ENCODE data around the gene WHAMM.
"Not testable (repeated sequence)": the region's sequence is repeated elsewhere in the genome, so short reads cannot be mapped to it uniquely, and the experiment has no call there.

Gene WHAMM, protein sequence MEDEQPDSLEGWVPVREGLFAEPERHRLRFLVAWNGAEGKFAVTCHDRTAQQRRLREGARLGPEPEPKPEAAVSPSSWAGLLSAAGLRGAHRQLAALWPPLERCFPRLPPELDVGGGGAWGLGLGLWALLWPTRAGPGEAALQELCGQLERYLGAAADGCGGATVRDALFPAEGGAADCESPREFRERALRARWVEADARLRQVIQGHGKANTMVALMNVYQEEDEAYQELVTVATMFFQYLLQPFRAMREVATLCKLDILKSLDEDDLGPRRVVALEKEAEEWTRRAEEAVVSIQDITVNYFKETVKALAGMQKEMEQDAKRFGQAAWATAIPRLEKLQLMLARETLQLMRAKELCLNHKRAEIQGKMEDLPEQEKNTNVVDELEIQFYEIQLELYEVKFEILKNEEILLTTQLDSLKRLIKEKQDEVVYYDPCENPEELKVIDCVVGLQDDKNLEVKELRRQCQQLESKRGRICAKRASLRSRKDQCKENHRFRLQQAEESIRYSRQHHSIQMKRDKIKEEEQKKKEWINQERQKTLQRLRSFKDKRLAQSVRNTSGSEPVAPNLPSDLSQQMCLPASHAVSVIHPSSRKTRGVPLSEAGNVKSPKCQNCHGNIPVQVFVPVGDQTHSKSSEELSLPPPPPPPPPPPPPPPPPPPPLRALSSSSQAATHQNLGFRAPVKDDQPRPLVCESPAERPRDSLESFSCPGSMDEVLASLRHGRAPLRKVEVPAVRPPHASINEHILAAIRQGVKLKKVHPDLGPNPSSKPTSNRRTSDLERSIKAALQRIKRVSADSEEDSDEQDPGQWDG

DNA sequence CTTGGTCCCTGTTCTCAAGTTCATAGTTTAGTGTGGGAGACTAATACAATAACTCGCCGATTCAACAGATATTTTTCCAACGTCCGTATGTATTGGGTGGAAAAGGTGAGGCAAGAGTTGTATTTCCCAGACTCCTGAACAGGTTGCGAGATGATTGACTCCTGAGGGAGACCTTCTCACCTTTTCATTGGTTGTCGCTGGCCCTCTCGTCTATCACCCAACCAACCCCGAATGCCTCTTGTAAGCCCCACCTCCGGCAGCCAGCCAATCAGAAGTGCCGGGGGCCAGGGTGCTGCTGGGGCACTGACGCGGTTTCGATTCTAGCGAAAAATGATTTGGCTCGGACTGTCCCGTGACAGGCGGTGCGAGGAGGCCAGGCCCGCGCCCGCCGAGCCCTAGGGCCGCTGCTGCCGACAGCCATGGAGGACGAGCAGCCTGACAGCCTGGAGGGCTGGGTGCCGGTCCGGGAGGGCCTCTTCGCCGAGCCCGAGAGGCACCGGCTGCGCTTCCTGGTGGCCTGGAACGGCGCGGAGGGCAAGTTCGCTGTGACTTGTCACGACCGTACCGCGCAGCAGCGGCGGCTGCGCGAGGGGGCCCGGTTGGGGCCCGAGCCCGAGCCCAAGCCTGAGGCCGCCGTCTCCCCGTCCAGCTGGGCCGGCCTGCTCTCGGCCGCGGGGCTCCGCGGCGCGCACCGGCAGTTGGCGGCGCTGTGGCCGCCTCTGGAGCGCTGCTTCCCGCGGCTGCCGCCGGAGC lies at the start of gene WHAMM:
Gene WHAMM, plus strand, starts transcription at position 321 of the 753 bp plus-strand sequence. Its CDS starts 99 bp downstream, at position 420.
- DNase-seq = peak; percentile 97 to 98

DNA sequence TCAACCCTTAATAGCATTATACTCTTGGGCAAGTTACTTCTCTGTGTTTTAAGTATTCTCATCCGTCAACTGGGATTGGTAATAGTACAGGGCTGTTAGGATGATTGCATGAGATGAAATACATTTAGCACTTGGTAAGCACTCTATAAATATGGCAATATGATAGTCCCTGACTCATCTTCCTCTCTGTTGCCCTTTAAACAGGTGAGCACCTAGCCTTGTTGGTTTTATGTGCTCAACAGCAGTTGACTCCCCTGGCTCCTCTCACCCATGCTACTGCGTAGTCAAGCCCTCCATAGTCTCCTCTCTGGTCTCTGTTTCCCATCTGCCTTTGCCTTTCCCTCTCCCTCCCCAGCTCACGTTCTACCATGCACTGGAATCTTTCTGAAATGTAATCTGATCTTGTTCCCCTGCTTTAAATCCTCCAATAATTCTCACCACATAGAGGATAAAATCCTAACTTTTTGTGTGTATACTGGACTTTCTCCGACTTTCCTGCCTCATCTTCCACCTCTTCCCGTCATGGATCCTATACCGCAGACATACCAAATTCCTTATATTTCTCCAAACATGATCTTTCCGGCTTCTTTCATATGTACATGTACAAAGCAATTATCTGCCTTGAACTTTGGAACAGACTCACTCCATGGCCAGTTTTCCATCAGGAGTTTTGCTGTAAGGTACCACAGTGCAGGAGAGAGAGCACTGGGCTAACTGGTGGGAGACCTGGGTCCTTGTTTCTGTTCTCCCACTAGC lies 45.9 kb upstream of the WHAMM start:
- no peak for DNase-seq

DNA sequence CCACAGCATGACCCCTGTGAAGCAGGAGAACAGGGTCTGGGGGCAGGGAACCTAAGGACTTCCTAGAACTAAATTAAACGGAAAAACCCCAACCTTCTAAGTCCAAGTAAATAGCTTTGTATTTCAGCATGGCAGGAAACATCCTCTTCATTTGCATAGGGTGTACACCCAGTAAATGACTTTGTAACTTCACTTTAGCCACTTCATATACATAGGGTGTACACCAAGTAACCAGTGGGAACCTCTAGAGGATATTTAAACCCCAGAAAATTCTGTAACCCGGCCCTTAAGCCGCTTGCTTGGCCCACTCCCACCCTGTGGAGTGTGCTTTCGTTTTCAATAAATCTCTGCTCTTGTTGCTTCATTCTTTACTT lies 45.3 kb upstream of the WHAMM start:
- no peak for DNase-seq

DNA sequence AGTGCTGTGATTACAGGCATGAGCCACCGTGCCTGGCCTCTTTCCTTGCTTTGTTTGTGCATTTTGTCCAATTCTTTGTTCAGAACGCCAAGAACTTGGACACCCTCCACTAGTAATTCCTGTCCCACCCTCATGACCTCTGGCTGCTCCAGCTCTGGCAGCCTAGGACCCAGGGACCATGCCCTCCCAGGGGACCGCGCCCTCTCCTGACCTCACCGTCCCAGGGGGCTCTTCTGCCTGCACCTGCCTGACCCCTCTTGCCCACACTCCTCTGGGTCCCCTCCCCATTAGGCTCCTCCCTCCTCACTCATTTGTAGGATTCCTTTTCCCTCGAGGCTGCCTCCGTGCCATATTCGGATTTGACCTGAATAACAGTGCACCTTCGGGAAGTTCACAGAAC lies 44.7 kb upstream of the WHAMM start:
- DNase-seq = no peak

DNA sequence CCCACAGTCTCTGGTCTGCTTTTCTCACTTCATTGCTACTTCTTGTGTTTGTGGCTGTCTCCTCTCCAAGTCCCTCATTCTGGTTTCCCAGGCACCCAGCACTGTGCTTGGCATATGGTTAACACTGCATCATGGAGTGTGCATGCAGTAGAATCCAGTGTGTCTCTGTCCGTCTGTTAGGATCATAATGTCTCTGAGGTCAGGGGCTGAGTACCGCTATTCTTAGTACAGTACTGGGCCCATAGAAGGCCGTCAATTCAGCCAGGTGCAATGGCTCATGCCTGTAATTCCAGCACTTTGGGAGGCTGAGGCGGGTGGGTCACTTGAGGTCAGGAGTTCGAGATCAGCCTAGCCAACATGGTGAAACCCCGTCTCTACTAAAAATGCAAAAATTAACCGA lies 43.2 kb upstream of the WHAMM start:
- DNase-seq = not testable (repeated sequence)

DNA sequence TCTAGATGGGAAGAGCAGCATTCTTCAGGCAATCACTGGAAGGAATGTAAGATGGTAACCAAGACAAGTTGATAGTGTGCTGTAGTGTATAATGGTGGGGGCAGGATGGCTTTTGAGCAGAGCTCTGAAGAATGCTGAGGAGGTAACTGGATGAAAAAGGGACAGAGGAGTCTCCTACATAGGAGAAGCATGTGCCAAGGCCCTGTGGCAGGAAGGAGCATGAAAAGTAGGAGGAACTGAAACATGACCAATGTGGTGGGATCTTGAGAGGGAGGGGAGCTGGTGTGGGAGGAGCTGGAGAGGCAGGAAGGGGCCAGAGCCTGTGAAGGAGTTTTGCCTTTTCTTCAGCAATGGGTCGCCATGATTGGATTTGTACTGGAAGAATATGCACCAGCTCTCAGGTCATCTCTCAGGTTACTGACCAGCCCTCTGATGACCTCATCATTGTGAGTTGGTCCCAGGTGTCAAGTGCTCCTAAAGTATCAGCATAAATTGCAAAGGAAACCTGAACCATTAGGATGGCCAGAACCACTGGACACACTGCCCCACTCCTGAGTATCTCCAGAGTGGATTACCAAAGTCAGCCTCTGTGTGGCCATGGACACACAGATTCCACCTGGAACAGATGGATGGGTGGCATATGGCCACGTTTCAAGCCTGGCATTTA lies 42.1 kb upstream of the WHAMM start:
- no peak for DNase-seq

DNA sequence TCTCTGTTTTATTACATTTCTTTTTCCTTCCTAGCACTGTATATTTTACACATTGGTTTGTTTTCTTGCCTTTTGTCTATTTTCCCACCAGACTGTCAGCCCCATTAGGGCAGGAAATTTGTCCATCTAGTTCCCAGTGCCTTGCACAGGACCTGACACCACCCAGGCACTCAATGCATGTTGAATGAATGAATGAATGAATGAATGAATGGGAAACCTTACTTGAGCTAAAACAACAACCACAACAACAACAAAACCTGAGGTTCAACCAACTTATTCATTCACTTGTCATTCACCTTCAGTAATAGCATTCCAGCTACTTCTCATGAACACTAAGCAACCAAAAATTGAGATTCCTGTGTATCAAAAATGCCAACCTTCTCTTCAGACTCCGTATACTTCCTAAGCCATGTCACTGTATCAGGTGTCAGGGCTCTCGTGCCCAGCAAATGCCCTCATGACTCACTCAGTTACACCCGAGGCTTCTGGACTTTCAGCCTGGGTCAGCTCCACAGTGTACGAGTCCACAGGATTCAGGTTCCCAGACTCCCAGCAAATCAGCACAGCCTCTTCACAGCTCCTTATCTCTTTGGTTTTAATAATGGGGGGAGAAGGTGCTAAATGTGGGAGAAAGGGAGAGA lies 40.9 kb upstream of the WHAMM start:
- DNase-seq = no peak

DNA sequence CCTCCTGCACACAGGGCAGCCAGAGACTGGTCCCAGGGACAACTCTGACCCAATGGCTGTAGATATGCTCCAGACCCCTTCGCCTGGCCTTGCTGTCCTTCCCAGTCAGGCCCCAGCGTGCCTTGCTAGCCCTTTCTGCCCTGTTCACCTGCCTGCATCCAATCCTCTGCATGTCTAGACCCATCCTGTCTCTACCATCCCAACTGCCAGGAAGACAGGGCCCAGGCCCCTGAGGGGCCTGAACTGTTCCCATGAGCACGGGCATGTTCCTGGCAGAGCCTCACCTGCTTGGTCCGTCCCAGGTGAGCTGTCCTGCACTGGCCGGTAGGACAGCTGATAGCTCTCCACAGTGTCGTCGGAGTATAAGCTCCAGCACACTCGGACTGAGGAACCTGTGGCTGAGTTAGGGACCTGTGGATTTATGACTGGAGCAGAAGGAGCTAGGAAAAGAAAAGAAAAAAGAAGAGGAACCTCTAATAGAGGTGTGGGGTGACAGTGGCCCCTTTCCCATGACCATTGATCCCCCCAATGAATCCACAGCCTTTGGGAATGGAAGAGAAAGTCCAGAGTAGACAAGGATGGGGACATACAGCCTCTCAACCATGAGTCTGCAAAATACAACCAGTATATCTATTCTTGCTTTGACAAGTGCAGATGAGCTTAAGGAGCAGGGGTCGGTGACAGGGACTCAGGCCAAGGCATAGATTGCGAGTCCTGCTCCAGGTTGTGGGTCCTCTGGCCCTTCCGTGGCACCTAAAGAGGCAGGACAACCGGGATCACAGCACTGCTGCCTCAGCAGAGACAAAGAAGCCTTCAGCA lies 37.4 kb upstream of the WHAMM start:
- no peak for DNase-seq

DNA sequence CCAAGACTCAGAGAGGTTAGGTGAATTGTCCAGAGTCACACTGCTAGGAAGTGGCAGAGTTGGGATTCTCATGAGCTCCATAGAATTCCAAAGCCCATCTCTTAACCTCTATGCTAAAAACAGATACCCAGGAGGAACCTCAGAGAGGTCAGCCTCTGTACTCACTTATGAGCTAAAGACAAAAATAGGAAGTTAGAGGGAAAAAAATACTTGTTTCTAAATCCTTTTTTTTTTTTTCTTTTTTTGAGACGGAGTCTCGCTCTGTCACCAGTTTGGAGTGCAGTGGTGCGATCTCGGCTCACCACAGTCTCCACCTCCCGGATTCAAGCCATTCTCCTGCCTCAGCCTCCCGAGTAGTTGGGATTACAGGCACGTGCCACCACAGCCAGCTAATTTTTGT lies 34.9 kb upstream of the WHAMM start:
- DNase-seq = no peak

DNA sequence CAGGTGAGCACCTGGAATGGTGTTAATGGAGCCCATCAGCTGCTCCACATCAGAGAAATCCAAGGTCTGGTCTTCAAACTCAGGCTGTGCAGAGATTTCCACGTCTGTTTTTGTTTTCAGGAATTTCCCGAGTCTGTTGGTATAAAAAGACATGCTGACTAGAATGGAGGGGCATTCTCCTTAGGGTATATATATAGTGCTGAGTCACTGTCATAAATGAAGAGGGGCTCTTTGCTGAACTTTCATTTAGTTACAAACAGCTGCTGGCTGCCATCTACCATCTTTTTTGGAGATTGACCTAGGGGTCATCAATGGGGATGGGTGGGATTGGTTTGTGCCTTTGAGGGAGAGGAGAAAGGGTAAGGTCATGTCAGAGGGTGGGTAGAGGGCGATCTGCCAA lies 30.7 kb upstream of the WHAMM start:
- no peak for DNase-seq

DNA sequence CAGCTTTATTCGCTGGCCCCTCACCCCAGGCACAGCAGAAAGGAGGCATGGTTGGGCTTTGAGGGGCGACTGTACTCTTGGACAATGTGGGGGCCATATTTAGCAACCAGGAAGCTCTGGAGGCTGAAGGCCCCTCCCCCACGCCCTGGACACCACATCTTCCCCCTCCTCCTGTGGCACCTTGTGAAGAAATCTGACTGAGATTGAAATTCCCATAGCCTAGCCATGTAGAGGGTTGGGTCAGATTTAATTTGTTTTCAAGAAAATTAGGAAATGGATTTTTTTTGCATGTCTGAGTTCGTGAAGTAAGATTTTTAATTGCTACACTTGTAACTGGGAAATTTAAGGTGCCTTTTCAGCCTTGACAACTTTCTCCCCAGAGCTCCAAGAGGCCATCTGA lies 28.1 kb upstream of the WHAMM start:
- DNase-seq = no peak

DNA sequence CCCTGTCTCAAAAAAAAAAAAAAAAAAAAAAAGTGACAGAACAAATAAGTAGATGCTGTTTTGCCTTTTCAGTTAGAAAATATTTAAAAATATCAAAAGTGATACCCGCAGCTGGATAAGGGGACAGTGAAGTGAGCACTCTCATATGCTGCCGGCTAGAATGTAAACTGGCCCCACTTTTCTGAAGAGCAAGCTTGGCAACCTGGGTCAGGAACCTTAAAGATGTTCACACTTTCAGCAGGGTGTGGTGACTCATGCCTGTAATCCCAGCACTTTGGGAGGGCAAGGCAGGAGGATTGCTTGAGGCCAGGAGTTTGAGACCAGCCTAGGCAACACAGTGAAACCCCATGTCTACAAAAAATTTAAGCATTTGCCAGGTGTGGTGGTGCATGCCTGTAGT lies 20.9 kb upstream of the WHAMM start:
- no peak for DNase-seq

DNA sequence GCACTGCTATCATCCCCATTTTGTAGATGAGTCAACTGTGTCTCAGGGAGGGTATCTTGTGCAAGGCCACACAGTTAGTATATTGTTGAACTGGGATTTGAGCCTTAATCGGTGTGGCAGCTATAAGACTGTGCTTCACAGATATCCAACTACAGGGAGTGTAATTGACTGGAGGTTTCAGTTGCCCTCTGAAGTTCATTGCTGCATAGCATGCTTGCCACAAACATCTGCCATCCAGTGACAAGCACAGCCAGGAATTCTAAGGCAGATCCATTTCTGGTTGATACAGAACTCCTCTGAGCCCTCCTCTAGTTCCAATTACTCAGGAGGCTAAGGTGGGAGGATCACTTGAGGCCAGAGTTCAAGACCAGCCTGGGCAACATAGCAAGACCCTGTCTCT lies 19.9 kb upstream of the WHAMM start:
- DNase-seq = no peak

DNA sequence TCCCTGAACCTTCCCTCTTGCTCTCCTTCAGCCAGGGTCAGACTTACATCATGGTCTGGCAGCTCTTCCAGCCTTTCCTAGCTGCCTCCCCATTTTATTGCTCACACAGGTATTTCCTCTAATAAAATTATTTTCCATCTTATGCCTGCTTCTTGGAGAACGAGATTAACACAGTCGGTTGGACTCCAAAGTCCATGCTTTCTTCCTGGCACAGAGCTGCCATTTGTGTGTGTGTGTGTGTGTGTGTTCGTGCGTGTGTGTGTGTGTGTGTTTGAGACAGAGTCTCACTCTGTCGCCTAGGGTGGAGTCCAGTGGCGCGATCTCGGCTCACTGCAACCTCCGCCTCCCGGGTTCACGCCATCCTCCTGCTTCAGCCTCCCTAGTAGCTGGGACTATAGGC lies 19.1 kb upstream of the WHAMM start:
- DNase-seq = no peak

DNA sequence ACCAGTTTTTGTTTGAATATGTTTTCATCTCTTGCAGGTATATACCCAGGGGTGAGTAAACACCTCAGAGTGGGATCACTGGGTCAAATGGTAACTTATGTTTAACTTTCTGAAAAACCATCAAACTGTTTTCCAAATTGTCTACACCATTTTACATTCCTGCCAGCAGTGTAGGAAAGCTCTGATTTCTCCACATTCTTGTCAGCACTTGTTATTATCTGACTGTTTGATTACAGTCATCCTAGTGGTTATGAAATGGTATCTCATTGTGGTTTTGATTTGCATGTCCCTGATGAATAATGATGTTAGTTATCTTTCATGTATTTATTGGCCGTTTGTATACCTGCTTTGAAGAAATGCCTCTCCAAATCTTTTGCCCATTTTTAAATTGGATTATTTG lies 17.4 kb upstream of the WHAMM start:
- DNase-seq = no peak

DNA sequence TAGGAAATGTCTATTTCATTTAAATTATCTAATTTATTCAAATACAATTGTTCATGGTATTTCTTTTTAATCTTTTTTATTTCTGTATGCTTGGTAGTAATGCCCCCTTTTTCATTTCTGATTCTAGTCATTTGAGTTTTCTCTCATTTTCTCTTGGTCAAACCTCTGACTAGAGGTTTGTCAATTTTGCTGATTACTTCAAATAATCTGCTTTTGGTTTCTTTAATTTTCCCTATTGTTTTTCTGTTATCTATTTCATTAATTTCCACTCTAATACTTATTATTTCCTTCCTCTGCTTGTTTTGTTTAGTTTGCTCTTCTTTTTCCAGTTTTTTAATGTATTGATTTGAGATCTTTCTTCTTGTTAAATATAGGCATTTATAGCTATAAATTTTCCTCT lies 15.7 kb upstream of the WHAMM start:
- no peak for DNase-seq

DNA sequence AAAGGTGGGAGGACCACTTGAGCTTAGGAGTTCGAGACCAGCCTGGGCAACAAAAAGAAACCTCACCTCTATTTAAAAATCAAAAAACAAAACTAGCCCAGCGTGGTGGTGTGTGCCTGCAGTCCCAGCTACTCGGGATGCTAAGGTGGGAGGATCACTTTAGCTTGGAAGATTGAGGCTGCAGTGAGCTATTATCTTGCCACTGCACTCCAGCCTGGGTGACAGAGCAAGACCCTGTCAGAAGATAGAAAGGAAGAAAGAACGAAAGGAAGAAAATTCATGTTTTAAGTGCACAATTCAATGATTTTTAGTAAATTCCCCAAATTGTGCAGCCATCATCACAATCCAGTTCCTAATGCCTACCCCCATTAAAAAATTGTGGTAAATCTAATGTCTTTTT lies 11.3 kb upstream of the WHAMM start:
- DNase-seq = no peak

DNA sequence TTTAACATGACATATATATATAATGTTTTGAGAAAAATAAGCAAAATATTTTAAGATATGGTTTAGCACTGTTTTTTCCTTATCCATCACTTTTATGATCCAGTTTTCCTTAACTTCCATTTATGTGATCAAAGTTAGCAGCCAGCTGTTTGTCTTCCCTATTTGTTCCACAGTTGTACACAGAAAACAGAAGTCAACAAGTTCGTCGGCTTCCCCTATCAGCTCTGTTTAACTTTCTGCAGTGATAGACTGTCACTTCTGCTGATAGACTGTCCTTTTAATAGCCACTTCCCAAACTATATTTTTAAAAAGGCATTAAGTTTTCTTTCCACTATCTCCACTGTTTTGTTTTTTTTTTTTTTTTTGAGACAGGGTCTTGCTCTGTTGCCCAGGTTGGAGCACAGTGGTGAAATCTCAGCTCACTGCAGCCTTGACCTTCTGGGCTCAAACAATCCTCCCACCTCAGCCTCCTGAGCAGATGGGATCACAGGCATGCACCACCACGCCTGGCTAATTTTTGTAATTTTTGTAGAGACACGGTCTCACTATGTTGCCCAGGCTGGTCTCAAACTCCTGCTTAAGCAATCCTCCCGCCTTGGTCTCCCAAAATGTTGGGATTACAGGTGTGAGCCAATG lies 10.8 kb upstream of the WHAMM start:
- no peak for DNase-seq

DNA sequence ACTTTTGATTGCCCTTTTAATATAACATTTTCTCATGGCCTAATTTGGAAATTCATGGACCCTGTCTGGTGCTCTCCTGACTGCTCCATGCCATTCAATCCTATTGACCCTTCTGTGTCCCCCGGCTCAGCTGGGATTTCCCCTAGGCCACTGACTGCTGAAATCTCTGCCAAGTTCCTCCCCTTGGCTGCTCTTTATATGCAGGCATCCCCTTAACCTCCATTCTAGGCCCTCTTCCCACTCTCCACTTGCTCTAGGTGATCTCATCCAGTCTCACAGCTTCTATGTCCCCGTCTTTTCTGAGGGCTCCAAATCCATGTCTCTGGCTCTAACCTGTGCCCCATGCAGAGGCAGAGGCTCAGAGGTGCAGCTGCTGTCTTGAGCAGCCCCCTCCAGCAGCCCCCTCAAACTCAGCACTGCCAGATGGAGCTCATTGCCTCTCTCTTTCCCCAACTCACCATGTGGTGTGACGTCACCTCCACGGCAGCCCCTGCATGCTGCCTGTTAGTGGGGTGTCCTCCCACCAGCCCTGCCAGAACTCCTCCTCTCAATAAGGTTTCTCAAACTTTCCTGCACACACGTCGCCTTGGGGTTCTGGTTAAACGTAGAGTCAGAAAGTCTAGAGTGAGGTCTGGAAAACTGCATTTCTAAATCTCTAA lies 10.1 kb upstream of the WHAMM start:
- DNase-seq = no peak

DNA sequence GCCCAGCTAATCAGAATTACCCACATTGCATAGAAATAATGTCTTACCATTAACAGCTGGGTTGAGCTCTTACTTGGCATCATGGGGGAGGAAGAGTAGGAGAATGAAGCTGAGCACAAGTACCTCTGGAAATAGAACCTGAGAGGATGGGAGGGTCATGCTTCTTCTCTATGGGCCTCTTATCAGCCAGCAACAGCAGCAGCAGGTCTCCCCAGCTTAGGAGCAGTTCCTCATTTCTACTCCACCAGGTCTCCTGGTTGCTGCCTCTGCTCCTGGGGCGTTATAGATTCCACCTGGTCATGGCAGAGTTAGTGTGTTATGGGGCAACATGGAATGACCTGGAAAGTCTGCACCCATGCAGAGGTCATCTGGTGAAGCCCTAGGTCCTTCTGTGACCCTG lies 6.9 kb upstream of the WHAMM start:
- no peak for DNase-seq

Measured in CD4-positive, alpha-beta T cell treated with Interferon alpha-2 for 1 hour (primary cell).